ENCODE results near the gene ZNF107. TPM values are rescaled to one million over a fixed set of nuclear protein-coding genes. Genes with fewer than 3 reads are reported as not detected.

ZNF107 gene
- total and polyA plus RNA-seq, 12 donors, result 0.75 to 2.8 (median 1.7) TPM

- intact Hi-C loops (cut with DNase I), result no loop called here
- Histone ChIP-seq H3K4me3 (no peak overlapping the region), H3K27me3 (no peaks in the 10 kb centered on the region), H3K4me1 (peaks cover 0 to 4% (median 0%) of the 10 kb centered on the region in 9 donors), H3K27ac (no peak overlapping the region), H3K36me3 (peaks cover 0 to 69% (median 14%) of the 10 kb centered on the region in 9 donors), H3K9me3 (peaks cover 0 to 43% (median 0%) of the 10 kb centered on the region in 11 donors)
- 80 to 99% methylated on average over 3 of the region's 3 CpGs for WGBS, 2 donors
- DNase-seq (no peak), ATAC-seq (no peak)
- TF ChIP-seq CTCF (IDR thresholded peaks at IDR 0.05), result no peak
These were observed 19.8 kb downstream of the ZNF107 start for GRCh38 chr7:64685741-64686140.

GRCh38 chr7:64686493-64687184 is 20.7 kb downstream of the ZNF107 start:
- peaks cover 0 to 4% (median 0%) of the 10 kb centered on the region in 9 donors for H3K4me1 ChIP-seq
- TF ChIP-seq CTCF (IDR thresholded peaks at IDR 0.05), result no peak
- H3K27ac ChIP-seq, result no peak overlapping the region
- peaks cover 0 to 43% (median 0%) of the 10 kb centered on the region in 11 donors for H3K9me3 ChIP-seq
- H3K27me3 ChIP-seq, result no peaks in the 10 kb centered on the region
- DNase-seq, result no peak
- intact Hi-C loops (cut with DNase I), result no loop called here
- H3K36me3 ChIP-seq, result peaks cover 0 to 69% (median 14%) of the 10 kb centered on the region in 9 donors
- ATAC-seq, result no peak
- 96 to 97% methylated on average over 10 of the region's 10 CpGs for WGBS, 2 donors
- H3K4me3 ChIP-seq, result no peak overlapping the region

GRCh38 chr7:64687249-64687648 is 21.3 kb downstream of the ZNF107 start:
- ATAC-seq (no peak), DNase-seq (no peak)
- Histone ChIP-seq H3K4me3 (no peak overlapping the region), H3K36me3 (peaks cover 0 to 69% (median 14%) of the 10 kb centered on the region in 9 donors), H3K9me3 (peaks cover 0 to 46% (median 0%) of the 10 kb centered on the region in 11 donors), H3K27ac (no peak overlapping the region), H3K4me1 (peaks cover 0 to 4% (median 0%) of the 10 kb centered on the region in 9 donors), H3K27me3 (no peaks in the 10 kb centered on the region)
- TF ChIP-seq CTCF (IDR thresholded peaks at IDR 0.05), result no peak
- intact Hi-C loops (cut with DNase I), result no loop called here
- 97 to 98% methylated on average over 1 of the region's 1 CpG for WGBS, 2 donors

GRCh38 chr7:64688988-64689387 is 23.1 kb downstream of the ZNF107 start:
- 98 to 99% methylated on average over 2 of the region's 2 CpGs for WGBS, 2 donors
- H3K4me3 ChIP-seq, result no peak overlapping the region
- DNase-seq (no peak), ATAC-seq (no peak)
- peaks cover 0 to 39% (median 0%) of the 10 kb centered on the region in 11 donors for H3K9me3 ChIP-seq
- intact Hi-C loops (cut with DNase I), result no loop called here
- H3K27me3 ChIP-seq, result no peaks in the 10 kb centered on the region
- peaks cover 0 to 4% (median 0%) of the 10 kb centered on the region in 9 donors for H3K4me1 ChIP-seq
- no peak for TF ChIP-seq CTCF (IDR thresholded peaks at IDR 0.05)
- no peak overlapping the region for H3K27ac ChIP-seq
- peaks cover 0 to 57% (median 14%) of the 10 kb centered on the region in 9 donors for H3K36me3 ChIP-seq

Measured in heart right ventricle (tissue), 16 donors.